OCI-LY7 (cell line): ENCODE data around the gene PARD3. TPM values are rescaled to one million over a fixed set of nuclear protein-coding genes. Genes with fewer than 3 reads are reported as not detected.

Experiments used
- BruUV-seq: library from RNA; stranded (reverse); fragments of 400-500 nt; replicated peaks from 2 replicates; lab custom pipeline; 2021; lab: Mats Ljungman, UMichigan
- CTCF ChIA-PET: fragments of 300-600 bp; sonication (Branson Sonifier 250); formaldehyde crosslinking; loops from one replicate; lab custom pipeline; 2022; ENCODE audit warnings: antibody characterized with exemption; ENCODE audit not compliant: unreplicated experiment; lab: Charles Lee
- POLR2A ChIA-PET: fragments of 300-600 bp; sonication (Branson Sonifier 250); formaldehyde crosslinking; loops from one replicate; lab custom pipeline; 2022; ENCODE audit warnings: antibody characterized with exemption; lab: Charles Lee
- DNase-seq: peaks from one replicate; pipeline ENCODE4 v3.0.0-alpha.2; 2015; ENCODE audit warnings: low spot score
- H2AFZ ChIP-seq: fragments of 200-600 bp; sonication (generic), shearing (Covaris generic); 2 replicates; pipeline ENCODE4 v1.6.1; 2014; ENCODE audit warnings: mild to moderate bottlenecking, antibody characterized with exemption, low read length, moderate library complexity
- H3K27ac ChIP-seq: fragments of 200-600 bp; sonication (generic); 2 replicates; pipeline ENCODE4 v1.5.1; 2014; ENCODE audit warnings: mixed run types, low read depth, mild to moderate bottlenecking, moderate library complexity, low read length, inconsistent platforms; ENCODE audit not compliant: poor library complexity, severe bottlenecking
- H3K36me3 ChIP-seq: fragments of 200-600 bp; sonication (generic); 2 replicates; pipeline ENCODE4 v1.6.1; 2014; ENCODE audit warnings: mild to moderate bottlenecking, antibody characterized with exemption, low read length, moderate library complexity, mixed read lengths; ENCODE audit not compliant: insufficient read depth
- H3K4me1 ChIP-seq: fragments of 200-600 bp; sonication (generic); 2 replicates; pipeline ENCODE4 v1.5.1; 2014; ENCODE audit warnings: mild to moderate bottlenecking, low read length; ENCODE audit not compliant: insufficient read depth, poor library complexity, severe bottlenecking
- H3K4me2 ChIP-seq: fragments of 200-600 bp; sonication (generic); 2 replicates; pipeline ENCODE4 v1.6.1; 2014; ENCODE audit warnings: mild to moderate bottlenecking, low read length
- H3K4me3 ChIP-seq: fragments of 200-600 bp; sonication (generic); 2 replicates; pipeline ENCODE4 v1.5.1; 2014; ENCODE audit warnings: mild to moderate bottlenecking, low read depth, low read length; ENCODE audit not compliant: poor library complexity, severe bottlenecking
- H3K79me2 ChIP-seq: fragments of 200-600 bp; sonication (generic); 2 replicates; pipeline ENCODE4 v1.6.1; 2016; ENCODE audit warnings: low read depth, mild to moderate bottlenecking, low read length, moderate library complexity, mixed read lengths; ENCODE audit not compliant: insufficient read depth
- H3K9me2 ChIP-seq: fragments of 200-600 bp; sonication (generic); 2 replicates; pipeline ENCODE4 v1.6.1; 2016; ENCODE audit warnings: mild to moderate bottlenecking, low read length, mixed read lengths; ENCODE audit not compliant: insufficient read depth
- H3K9me3 ChIP-seq: fragments of 200-600 bp; sonication (generic); 2 replicates; pipeline ENCODE4 v1.6.1; 2014; ENCODE audit warnings: mild to moderate bottlenecking, mixed run types, low read length, mixed read lengths
- H4K20me1 ChIP-seq: fragments of 200-600 bp; sonication (generic); 2 replicates; pipeline ENCODE4 v1.6.1; 2014; ENCODE audit warnings: mild to moderate bottlenecking, antibody characterized with exemption, low read length, moderate library complexity, mixed read lengths; ENCODE audit not compliant: insufficient read depth
- EZH2phosphoT487 ChIP-seq: fragments of 200-600 bp; sonication (generic); IDR thresholded peaks from 2 replicates; pipeline ENCODE4 v1.6.1; 2018; ENCODE audit warnings: low read depth, borderline replicate concordance, mild to moderate bottlenecking, mixed run types, antibody characterized with exemption, low read length, moderate library complexity, mixed read lengths
- intact Hi-C: fragments of 100-400 bp; cut with micrococcal nuclease; formaldehyde crosslinking; loops from one replicate; pipeline ENCODE4 v1.10.0; 2022; ENCODE audit not compliant: unreplicated experiment
- total RNA-seq, 2 experiments: library from RNA; depleted of rRNA in 1 of 2; stranded (reverse); fragments of >200 nt in 1 of 2; shearing (Covaris generic) in 1 of 2; gene quantifications; 2 replicates each; pipeline ENCODE4 v1.2.3, GENCODE V29; 2014 to 2022
- TF ChIP-seq, protein P1 (sequence below): fragments of 200-600 bp; sonication (generic); conservative IDR thresholded peaks from 2 replicates; pipeline ENCODE4 v1.5.1; 2014; ENCODE audit warnings: mild to moderate bottlenecking, antibody characterized with exemption, low read length, moderate library complexity, mixed read lengths

PARD3 gene
- total RNA-seq, 2 experiments from 2014 or later: not detected

- Histone ChIP-seq H3K4me2 (peak overlapping the region; percentile 38), H3K27ac (no peak overlapping the region), H3K4me1 (peaks cover 8% of the 10 kb centered on the region), H3K9me3 (no peaks in the 10 kb centered on the region), H3K36me3 (no peaks in the 10 kb centered on the region), H4K20me1 (no peaks in the 10 kb centered on the region), H3K9me2 (no peaks in the 10 kb centered on the region), H2AFZ (peak overlapping the region; percentile 69; the same call in 1 of the 2 replicates), H3K4me3 (no peak overlapping the region), H3K79me2 (no peaks in the 10 kb centered on the region)
- TF ChIP-seq, protein P1, sequence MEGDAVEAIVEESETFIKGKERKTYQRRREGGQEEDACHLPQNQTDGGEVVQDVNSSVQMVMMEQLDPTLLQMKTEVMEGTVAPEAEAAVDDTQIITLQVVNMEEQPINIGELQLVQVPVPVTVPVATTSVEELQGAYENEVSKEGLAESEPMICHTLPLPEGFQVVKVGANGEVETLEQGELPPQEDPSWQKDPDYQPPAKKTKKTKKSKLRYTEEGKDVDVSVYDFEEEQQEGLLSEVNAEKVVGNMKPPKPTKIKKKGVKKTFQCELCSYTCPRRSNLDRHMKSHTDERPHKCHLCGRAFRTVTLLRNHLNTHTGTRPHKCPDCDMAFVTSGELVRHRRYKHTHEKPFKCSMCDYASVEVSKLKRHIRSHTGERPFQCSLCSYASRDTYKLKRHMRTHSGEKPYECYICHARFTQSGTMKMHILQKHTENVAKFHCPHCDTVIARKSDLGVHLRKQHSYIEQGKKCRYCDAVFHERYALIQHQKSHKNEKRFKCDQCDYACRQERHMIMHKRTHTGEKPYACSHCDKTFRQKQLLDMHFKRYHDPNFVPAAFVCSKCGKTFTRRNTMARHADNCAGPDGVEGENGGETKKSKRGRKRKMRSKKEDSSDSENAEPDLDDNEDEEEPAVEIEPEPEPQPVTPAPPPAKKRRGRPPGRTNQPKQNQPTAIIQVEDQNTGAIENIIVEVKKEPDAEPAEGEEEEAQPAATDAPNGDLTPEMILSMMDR: peak; percentile 97
- TF ChIP-seq EZH2phosphoT487: no peak
- intact Hi-C loops: loop anchor here (5.0 kb wide), 1 partner anchor 1445 kb away; no protein-coding TSS in a partner anchor
- ChIA-PET POLR2A (no interaction called here), CTCF (no interaction called here)
- peak; percentile 66 for DNase-seq
- no TSS peak for BruUV-seq
These were observed 177.6 kb downstream of the PARD3 start for GRCh38 chr10:34637418-34637911.

DNA sequence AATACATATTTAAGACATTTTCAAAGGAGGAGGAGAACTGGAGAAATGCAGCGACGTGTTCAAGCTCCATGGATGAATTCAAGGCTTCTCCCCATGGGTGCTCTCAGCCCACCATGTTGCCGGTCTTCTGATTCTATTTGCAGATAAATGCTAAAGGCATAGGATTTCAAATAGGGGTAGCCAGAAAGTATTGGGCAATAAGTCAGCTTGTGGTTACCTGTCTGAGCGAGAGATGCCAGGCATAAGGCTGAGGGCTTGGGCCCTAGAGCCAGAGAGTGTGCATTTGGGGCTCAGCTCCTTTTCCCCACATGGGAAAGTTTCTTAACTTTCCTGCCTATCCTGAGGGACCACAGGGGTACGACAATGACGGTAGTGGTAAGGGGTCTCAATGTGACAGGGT lies 180.0 kb downstream of the PARD3 start:
- ChIA-PET CTCF (no interaction called here), POLR2A (no interaction called here)
- no peaks in the 10 kb centered on the region for H3K36me3 ChIP-seq
- no peaks in the 10 kb centered on the region for H4K20me1 ChIP-seq
- H3K9me2 ChIP-seq: no peaks in the 10 kb centered on the region
- BruUV-seq: no TSS peak
- H3K79me2 ChIP-seq: no peaks in the 10 kb centered on the region
- H3K27ac ChIP-seq: no peak overlapping the region
- intact Hi-C loops: loop anchor here (5.0 kb wide), 1 partner anchor 1443 kb away; no protein-coding TSS in a partner anchor
- no peak overlapping the region for H3K4me2 ChIP-seq
- TF ChIP-seq, protein P1: no peak
- TF ChIP-seq EZH2phosphoT487: no peak
- DNase-seq: no peak
- H3K4me1 ChIP-seq: peaks cover 8% of the 10 kb centered on the region
- no peak overlapping the region for H2AFZ ChIP-seq
- H3K9me3 ChIP-seq: no peaks in the 10 kb centered on the region
- H3K4me3 ChIP-seq: no peak overlapping the region

DNA sequence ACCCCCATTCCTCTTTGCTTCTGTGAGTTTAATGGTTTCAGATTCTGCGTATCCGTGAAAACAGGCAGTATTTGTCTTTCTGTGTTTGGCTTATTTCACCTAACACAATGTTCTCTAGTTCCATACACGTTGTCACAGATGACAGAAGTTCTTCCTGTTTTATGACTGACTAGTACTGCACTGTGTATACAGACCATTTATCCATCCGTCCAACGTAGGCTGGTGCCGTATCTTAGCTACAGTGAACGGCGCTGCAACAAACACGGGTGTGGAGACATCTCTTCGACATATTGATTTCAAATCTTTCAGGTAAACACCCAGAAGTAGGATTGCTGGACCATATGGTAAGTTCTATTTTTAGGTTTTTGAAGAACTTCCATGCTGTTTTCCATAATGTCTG lies 181.7 kb downstream of the PARD3 start:
- H3K4me3 ChIP-seq: no peak overlapping the region
- CTCF ChIA-PET: no interaction called here
- H3K27ac ChIP-seq: no peak overlapping the region
- intact Hi-C loops: no loop called here
- H3K4me2 ChIP-seq: no peak overlapping the region
- no peaks in the 10 kb centered on the region for H3K9me2 ChIP-seq
- peaks cover 8% of the 10 kb centered on the region for H3K4me1 ChIP-seq
- no peaks in the 10 kb centered on the region for H3K79me2 ChIP-seq
- no peak overlapping the region for H2AFZ ChIP-seq
- no peak for TF ChIP-seq EZH2phosphoT487
- TF ChIP-seq, protein P1: no peak
- no peak for DNase-seq
- no peaks in the 10 kb centered on the region for H4K20me1 ChIP-seq
- BruUV-seq: no TSS peak
- no peaks in the 10 kb centered on the region for H3K9me3 ChIP-seq
- POLR2A ChIA-PET: no interaction called here
- H3K36me3 ChIP-seq: no peaks in the 10 kb centered on the region
